Measurements from ENCODE around the gene USH2A.

DNA sequence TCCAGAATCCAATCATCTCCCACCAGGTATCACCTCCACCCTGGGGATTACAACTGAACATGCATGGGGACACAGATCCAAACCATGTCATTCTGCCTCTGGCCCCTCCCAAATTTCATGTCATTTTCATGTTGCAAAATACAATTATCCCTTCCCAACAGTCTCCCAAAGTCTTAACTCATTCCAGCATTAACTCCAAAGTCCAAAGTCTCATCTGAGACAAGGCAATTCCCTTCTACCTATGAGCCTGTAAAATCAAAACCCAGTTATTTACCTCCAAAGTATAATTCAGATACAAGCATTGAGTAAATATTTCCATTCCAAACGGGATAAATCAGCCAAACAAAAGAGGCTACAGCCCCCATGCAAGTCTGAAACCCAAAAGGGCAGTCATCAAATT is 73.1 kb downstream of the USH2A start:
- TF ChIP-seq CTCF (IDR thresholded peaks at IDR 0.05) (no peak), POLR2A (IDR thresholded peaks at IDR 0.05) (no peak)
